NCI-H2081 (cell line): ENCODE measurements around the gene SUPV3L1.
"Not testable (repeated sequence)": the region's sequence is repeated elsewhere in the genome, so short reads cannot be mapped to it uniquely, and the experiment has no call there.

Experiments used
- DNase-seq, 2 experiments: peaks; one replicate each; lab custom pipeline; 2025; lab: John Stamatoyannopoulos, UW

Gene SUPV3L1

GRCh38 chr10:69230128-69230527, 50.1 kb downstream of the SUPV3L1 start:
- DNase-seq, result no peak

GRCh38 chr10:69232252-69232651, 52.2 kb downstream of the SUPV3L1 start:
- DNase-seq, result no peak

GRCh38 chr10:69232736-69233480, 52.9 kb downstream of the SUPV3L1 start:
- DNase-seq, result no peak

GRCh38 chr10:69234447-69234846, 54.4 kb downstream of the SUPV3L1 start:
- no peak for DNase-seq

GRCh38 chr10:69237528-69238159, 57.6 kb downstream of the SUPV3L1 start:
- DNase-seq, result peak; percentile 59 to 70

- no peak for DNase-seq
Observed at GRCh38 chr10:69239136-69239535, 59.1 kb downstream of the SUPV3L1 start.

- DNase-seq, result no peak
Observed at GRCh38 chr10:69239816-69240434, 59.9 kb downstream of the SUPV3L1 start.

- no peak for DNase-seq
Observed at GRCh38 chr10:69240455-69240854, 60.4 kb downstream of the SUPV3L1 start.

- no peak for DNase-seq
Observed at GRCh38 chr10:69241575-69241974, 61.5 kb downstream of the SUPV3L1 start.

GRCh38 chr10:69242040-69242851, 62.2 kb downstream of the SUPV3L1 start:
- DNase-seq, result no peak

GRCh38 chr10:69242852-69243212, 62.8 kb downstream of the SUPV3L1 start:
- DNase-seq, result no peak

- no peak for DNase-seq
Observed at GRCh38 chr10:69243817-69244216, 63.8 kb downstream of the SUPV3L1 start.

- no peak for DNase-seq
Observed at GRCh38 chr10:69246036-69246435, 66.0 kb downstream of the SUPV3L1 start.

- DNase-seq, result no peak
Observed at GRCh38 chr10:69246581-69247312, 66.7 kb downstream of the SUPV3L1 start.

GRCh38 chr10:69247313-69247710, 67.3 kb downstream of the SUPV3L1 start:
- DNase-seq, result no peak

GRCh38 chr10:69248117-69248730, 68.2 kb downstream of the SUPV3L1 start:
- DNase-seq, result no peak

GRCh38 chr10:69250041-69250440, 70.0 kb downstream of the SUPV3L1 start:
- no peak for DNase-seq

- not testable (repeated sequence) for DNase-seq
Observed at GRCh38 chr10:69251417-69251816, 71.4 kb downstream of the SUPV3L1 start.

GRCh38 chr10:69253171-69253570, 73.1 kb downstream of the SUPV3L1 start:
- DNase-seq, result no peak

- DNase-seq, result no peak
Observed at GRCh38 chr10:69254877-69255276, 74.8 kb downstream of the SUPV3L1 start.
